GM19238 (cell line): Measurements from ENCODE around the gene PROZ.

ENCODE experiments used
- DNase-seq: peaks from one replicate; pipeline ENCODE4 v3.0.0; 2011; ENCODE audit warnings: low spot score; ENCODE audit not compliant: insufficient read length

PROZ gene

GRCh38 chr13:113140677-113141600 lies 17.5 kb upstream of the PROZ start:
- DNase-seq: no peak

- no peak for DNase-seq
Measured at GRCh38 chr13:113141601-113141970, 16.9 kb upstream of the PROZ start.

- no peak for DNase-seq
Measured at GRCh38 chr13:113142876-113143275, 15.6 kb upstream of the PROZ start.

DNA sequence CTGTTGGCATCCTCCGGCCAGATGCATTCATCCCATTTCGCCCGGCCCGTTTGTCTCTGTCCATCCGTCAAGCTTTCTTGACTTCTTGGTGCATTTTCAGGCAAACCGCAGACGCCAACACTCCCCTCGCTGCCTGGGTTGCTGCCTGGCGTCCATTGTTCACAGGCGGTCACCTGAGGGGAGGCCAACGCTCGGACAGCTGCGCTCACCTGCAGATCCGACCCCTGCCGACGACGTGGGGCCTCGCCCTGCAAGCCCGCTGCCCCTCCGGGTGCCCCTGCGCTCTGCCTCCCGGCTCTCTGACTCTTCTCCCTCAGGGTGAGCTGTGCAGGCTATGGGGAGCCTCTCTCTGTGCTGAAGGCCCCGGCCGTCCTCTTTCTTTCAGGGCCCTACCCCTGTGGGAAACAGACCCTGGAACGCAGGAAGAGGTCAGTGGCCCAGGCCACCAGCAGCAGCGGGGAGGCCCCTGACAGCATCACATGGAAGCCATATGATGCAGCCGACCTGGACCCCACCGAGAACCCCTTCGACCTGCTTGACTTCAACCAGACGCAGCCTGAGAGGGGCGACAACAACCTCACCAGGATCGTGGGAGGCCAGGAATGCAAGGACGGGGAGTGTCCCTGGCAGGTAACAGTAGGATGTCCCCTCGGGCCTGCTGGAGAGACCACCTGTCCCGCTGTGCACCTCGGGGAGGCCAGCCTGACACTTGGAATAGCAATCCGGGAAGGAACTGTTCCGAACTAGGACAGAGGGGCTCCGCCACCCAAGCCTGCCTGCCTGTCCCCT lies 14.8 kb upstream of the PROZ start:
- DNase-seq: no peak

- DNase-seq: no peak
Measured at GRCh38 chr13:113144255-113144629, 14.2 kb upstream of the PROZ start.

DNA sequence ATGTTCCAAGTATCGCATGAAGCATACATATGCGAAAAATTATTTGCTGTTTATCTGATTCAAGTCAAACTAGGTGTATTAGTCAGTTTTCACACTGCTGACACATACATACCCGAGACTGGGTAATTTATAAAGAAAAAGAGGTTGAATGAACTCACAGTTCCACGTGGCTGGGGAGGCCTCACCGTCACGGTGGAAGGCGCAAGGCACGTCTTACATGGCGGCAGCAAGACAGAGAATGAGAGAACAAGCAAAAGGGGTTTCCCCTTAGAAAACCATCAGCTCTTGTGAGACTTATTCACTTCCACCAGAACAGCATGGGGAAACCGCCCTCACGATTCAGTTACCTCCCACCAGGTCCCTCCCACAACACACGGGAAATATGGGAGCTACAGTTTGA lies 13.0 kb upstream of the PROZ start:
- DNase-seq: no peak

DNA sequence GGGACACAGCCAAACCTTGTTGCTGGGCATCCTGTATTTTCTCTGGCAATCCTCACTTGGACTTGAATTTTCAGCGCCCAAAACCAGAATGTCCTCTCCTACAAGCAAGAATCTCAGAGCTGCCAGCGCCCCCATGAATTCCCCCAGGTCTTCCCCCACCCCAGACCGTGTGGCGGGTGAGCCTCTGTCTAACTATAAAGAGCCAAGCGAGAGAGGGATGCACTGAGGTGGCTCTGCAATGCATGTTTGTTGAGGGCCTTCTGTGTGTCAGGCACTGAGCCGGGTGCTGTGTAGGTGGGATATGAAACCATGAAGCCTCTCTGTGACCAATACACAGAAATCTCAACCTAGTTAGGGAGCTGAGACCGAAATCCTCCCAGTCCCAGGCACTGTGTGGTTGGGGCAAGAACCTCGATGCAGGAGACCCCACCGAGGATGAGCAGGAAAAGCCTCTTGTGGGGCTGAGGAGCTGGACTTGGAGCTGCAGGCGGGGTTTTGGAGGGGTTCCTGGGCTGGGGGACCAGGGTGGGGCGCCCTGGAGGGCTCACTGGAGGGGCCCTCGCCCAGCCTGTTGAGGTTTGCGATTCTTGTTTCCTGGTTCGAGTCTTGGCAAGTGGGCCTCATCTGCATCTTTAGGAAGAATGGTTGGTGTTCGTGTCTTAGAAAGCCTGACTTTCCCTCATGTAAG lies 12.4 kb upstream of the PROZ start:
- no peak for DNase-seq

GRCh38 chr13:113146750-113147149 lies 11.7 kb upstream of the PROZ start:
- no peak for DNase-seq

GRCh38 chr13:113147206-113147605 lies 11.2 kb upstream of the PROZ start:
- DNase-seq: no peak

- DNase-seq: no peak
Measured at GRCh38 chr13:113148407-113148806, 10.0 kb upstream of the PROZ start.

DNA sequence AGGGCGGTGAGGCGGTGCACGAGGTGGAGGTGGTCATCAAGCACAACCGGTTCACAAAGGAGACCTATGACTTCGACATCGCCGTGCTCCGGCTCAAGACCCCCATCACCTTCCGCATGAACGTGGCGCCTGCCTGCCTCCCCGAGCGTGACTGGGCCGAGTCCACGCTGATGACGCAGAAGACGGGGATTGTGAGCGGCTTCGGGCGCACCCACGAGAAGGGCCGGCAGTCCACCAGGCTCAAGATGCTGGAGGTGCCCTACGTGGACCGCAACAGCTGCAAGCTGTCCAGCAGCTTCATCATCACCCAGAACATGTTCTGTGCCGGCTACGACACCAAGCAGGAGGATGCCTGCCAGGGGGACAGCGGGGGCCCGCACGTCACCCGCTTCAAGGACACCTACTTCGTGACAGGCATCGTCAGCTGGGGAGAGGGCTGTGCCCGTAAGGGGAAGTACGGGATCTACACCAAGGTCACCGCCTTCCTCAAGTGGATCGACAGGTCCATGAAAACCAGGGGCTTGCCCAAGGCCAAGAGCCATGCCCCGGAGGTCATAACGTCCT lies 9.4 kb upstream of the PROZ start:
- no peak for DNase-seq

DNA sequence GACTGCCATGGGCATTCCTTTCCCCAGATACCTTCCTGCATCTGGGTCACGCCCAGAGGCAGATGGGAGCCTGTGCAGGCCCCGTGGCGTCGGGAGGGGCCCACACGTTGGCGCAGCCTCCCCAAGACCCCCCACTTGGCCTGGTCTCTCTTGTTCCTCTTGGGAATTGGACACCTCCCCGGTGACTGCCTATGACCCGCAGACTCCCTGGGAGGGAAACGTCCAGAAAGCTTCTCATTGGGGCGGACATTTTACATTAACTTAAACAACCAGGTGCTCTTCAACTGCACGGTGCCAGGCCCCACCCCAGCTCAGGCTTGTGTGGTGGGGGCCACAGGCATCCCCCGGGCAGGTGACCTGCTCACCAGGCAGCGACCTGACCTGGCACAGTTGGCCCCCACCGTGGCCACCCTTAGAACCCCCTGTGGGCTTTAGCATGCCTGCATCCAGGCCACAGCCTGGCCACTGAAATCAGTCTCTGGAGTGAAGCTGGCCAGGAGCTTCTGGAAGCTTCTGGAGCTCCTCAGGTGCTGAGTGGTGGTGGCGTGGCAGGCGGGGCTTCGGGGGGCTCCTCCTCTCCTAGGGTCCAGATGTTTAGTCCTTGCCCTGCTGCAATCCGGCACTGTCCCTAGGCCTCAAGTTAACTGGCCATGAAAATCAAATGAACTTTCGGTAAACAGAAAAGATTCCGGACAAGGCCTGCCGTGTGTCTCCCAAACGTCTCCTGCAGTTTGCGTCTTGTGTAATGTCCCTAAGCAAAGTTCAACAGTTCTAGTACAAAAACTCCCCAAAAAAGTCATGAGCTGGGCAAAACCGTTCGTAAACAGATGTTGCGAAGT lies 8.5 kb upstream of the PROZ start:
- DNase-seq: no peak

GRCh38 chr13:113150550-113151365 lies 7.7 kb upstream of the PROZ start:
- no peak for DNase-seq

DNA sequence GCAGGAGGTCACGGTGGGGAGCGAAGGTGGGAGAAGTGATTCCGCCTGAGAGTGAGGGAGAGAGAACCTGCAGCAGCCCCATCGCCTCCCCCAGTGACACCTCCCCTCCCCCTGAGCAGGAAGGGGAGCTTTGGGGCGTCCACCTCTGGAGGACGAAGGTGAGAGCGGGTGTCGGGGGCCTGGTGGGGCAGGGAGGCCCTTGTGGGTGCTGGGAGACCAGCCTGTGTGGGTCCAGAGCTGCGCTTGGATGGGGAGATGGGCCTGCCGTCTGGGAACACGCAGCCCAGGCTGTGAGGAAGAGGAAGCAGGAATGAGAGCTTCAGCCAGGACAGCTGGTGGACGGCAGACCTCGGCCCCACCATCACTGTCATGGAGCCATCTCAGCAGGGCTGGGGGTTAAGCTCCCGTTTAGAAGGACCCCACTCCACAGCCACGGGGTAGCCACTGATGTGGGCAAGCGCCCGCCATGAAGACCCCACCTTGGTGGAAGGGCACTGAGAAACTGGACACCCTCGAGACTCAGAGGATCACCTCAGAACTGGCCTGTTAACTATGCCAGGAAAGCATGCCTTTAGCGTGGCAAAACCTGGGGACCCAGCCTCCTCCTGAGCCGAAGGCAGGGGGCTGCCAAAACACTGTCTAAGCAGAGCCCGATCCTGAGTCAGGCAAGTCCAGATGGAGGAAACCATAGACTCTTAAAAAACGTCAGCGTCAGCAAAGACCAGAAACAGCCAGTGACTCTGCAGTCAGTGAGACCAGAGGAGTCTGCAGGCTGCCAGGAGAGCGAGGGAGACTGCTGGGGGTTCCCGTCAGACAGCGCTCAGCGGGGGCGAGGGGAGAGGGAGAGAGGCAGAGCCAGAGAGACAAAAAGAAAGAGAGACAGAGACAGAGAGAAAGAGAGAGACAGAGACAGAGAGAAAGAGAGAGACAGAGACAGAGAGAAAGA lies 6.4 kb upstream of the PROZ start:
- DNase-seq: no peak

DNA sequence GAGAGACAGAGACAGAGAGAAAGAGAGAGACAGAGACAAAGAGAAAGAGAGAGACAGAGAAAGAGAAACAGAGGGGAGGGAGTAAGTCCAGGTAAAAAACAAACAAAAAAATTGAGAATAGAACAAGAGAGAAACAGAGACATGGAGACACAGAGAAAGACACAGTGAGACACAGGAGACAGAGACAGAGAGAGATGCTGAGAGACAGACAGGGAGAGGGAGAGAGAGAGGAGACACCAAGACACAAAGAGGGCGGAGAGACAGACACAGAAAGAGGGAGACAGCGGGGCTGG lies 5.8 kb upstream of the PROZ start:
- DNase-seq: no peak

DNA sequence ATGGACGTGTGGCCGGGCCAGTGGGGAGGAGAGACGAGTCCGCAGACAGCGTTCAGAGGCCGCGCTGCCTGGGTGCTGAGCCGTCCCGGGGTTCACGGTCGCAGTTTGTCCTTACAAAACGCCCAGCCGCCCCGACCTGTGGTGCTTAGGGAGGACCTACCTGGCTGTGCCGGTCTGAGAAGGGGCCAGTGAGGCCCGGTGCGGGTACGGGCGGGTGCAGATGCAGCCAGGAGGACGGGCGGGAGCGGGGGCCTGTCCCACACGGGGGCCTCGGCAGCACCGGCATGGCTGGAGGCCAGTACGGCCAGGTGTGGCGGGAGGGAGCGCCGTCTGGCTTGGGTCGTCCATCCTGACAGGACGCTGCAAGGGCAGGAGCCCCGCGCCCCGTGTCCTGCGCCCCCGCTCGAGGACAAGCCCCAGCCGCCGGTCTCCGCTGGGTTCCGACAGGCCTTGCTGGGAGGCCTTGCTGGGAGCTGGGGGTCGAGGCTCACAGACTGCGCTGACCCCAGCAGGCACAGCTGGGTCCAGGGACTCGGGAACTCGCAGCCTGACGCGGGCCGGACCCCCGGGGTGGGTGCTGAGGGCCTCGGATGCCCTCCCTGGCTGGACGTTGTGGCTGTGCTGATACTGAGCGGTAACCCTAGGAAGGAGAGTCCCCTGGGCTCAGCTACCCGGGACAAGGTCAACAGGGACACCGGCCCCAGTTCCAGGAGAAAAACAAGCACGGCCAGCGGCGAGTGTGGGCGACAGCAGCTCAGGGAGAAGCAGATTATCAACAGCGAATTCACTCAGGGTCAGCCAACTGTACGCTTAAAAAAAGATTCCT lies 5.3 kb upstream of the PROZ start:
- no peak for DNase-seq

GRCh38 chr13:113153810-113154748 lies 4.4 kb upstream of the PROZ start:
- peak; percentile 79 for DNase-seq
